ENCODE measurements around the gene TMUB1. TPM values are rescaled to one million over a fixed set of nuclear protein-coding genes. Genes with fewer than 3 reads are reported as not detected.

Gene TMUB1
- total RNA-seq, 1 experiment from 2014 or later: 68.1 TPM

DNA sequence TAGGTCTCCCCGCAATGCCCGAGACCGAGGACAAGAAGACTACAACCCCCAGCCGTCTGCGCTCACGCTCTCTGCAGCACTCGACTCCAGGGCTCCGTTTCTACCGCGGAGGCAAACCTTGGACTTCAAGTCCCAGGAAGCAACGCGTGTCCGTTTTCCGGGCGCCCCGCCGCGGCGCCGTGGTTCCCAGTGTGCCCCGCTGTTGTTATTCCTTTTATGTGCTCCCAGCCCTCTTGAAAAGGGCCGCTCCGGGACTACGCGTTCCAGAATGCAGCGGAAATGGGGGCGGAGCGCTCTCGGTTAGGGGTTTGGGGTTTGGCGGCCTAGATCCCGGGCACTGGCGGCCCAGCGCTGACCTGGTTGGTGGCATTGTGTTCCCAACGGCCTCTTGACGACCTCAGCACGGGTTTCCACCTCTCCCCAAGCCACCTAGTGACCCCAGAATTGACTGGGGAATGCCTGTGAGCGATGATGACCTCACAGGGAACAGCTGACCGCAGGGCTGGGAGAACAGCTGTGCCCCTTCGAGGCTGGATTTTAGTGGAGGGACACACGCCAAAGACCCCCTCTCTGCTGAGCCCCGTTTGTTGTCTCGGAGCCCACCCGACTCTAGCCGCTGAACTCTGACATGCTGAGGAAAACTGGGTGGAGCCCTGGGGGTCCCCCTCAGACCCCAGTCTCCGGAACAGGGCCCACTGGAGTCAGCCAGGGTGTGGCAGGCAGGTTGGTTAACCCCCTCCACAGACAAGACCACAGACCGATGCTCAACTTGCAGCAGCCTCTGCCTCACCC lies 25.1 kb downstream of the TMUB1 start:
- no peaks in the 10 kb centered on the region for H3K9me3 Mint-ChIP-seq (ENCODE audit: unreplicated experiment)
- intact Hi-C loops (cut with micrococcal nuclease; ENCODE audit: unreplicated experiment): loop anchor here (1.0 to 2.0 kb wide), 2 partner anchors 30 to 53 kb away; partner anchors contain the start of gene ABCB8
- peak overlapping the region; percentile 94 for H3K27ac Mint-ChIP-seq (ENCODE audit: unreplicated experiment)
- peak; percentile 98 to 99 for DNase-seq
- Histone ChIP-seq H3K9me3 (no peaks in the 10 kb centered on the region), H3K36me3 (ENCODE audit: control insufficient read depth, insufficient read depth, low read length) (no peaks in the 10 kb centered on the region; the same call in 1 of the 2 replicates), H3K4me3 (ENCODE audit: low read depth, low read length) (peak overlapping the region; percentile 59), H3K27me3 (replicated peaks; ENCODE audit: control insufficient read depth, insufficient read depth, low read length) (no peaks in the 10 kb centered on the region), H3K4me1 (peaks cover 23% of the 10 kb centered on the region)
- peaks cover 25% of the 10 kb centered on the region for H3K4me1 Mint-ChIP-seq (ENCODE audit: low read depth, unreplicated experiment)
- no peaks in the 10 kb centered on the region for H3K27me3 Mint-ChIP-seq (ENCODE audit: insufficient read depth, unreplicated experiment)
- BruUV-seq (replicated peaks): TSS peak; percentile 69
- peaks cover 29% of the 10 kb centered on the region for H3K36me3 Mint-ChIP-seq (ENCODE audit: insufficient read depth, unreplicated experiment)
- CTCF ChIA-PET: interaction anchor here (0.6 to 1.6 kb wide), 4 partner anchors 23 to 66 kb away, joined by 3 to 7 read pairs (median 5); partner anchors contain the start of genes ABCB8 and FASTK
- POLR2A ChIA-PET: interaction anchor here (0.5 to 0.9 kb wide), 4 partner anchors 29 to 462 kb away, joined by 3 to 14 read pairs (median 5); partner anchors contain the start of gene ABCB8
- peak overlapping the region; percentile 95 for H3K4me3 Mint-ChIP-seq (ENCODE audit: unreplicated experiment)
- TF ChIP-seq, protein P1, sequence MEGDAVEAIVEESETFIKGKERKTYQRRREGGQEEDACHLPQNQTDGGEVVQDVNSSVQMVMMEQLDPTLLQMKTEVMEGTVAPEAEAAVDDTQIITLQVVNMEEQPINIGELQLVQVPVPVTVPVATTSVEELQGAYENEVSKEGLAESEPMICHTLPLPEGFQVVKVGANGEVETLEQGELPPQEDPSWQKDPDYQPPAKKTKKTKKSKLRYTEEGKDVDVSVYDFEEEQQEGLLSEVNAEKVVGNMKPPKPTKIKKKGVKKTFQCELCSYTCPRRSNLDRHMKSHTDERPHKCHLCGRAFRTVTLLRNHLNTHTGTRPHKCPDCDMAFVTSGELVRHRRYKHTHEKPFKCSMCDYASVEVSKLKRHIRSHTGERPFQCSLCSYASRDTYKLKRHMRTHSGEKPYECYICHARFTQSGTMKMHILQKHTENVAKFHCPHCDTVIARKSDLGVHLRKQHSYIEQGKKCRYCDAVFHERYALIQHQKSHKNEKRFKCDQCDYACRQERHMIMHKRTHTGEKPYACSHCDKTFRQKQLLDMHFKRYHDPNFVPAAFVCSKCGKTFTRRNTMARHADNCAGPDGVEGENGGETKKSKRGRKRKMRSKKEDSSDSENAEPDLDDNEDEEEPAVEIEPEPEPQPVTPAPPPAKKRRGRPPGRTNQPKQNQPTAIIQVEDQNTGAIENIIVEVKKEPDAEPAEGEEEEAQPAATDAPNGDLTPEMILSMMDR (IDR thresholded peaks at IDR 0.05; ENCODE audit: insufficient read depth in 1 of 2, low read depth in 1 of 2, low read length in 1 of 2, severe bottlenecking in 1 of 2, unreplicated experiment in 1 of 2): no peak

DNA sequence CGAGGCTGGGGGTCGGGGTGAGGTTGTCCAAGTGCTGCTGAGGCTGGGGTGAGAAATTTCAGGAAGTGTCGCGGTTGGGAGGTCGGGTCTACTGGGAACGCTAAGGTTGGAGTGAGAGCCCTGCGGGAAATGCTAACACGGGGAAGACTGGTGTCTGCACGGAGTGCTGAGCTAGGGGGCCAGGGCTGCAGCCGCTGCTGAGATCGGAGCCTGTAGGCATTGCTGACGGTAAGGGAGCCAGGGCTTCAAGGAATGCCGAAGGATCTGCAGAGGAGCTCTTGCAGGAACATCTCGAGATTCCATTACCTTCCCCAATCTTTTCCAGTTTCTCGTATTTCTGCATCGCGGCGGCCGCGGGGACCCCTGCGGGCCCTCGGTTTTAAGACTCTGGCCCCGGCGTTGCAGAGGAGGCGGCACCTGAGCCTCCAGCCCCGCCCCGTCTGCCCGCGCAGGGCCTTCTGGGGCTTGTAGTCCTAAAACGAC lies 25.7 kb downstream of the TMUB1 start, which contains the start of gene CDK5:
TSS of gene CDK5 (minus strand) at position 392 of the 483 bp plus-strand sequence. CDS start at position 343, 49 bp downstream.
- Histone ChIP-seq H3K4me1 (peaks cover 23% of the 10 kb centered on the region), H3K9me3 (no peaks in the 10 kb centered on the region), H3K27me3 (replicated peaks; ENCODE audit: control insufficient read depth, insufficient read depth, low read length) (no peaks in the 10 kb centered on the region), H3K4me3 (ENCODE audit: low read depth, low read length) (peak within 1 kb of the TSS; percentile 63), H3K36me3 (ENCODE audit: control insufficient read depth, insufficient read depth, low read length) (no peaks in the 10 kb centered on the region; the same call in 1 of the 2 replicates)
- TF ChIP-seq, protein P1 (IDR thresholded peaks at IDR 0.05; ENCODE audit: insufficient read depth in 1 of 2, low read depth in 1 of 2, low read length in 1 of 2, severe bottlenecking in 1 of 2, unreplicated experiment in 1 of 2): no peak
- ChIA-PET CTCF (interaction anchor here (0.6 to 1.6 kb wide), 3 partner anchors 23 to 66 kb away, joined by 3 to 6 read pairs (median 4); partner anchors contain the start of genes ABCB8 and FASTK), POLR2A (interaction anchor here (0.5 kb wide), 1 partner anchor 37 kb away, joined by 14 read pairs; no protein-coding TSS in a partner anchor)
- Mint-ChIP-seq H3K36me3 (ENCODE audit: insufficient read depth, unreplicated experiment) (peaks cover 23% of the 10 kb centered on the region), H3K27me3 (ENCODE audit: insufficient read depth, unreplicated experiment) (no peaks in the 10 kb centered on the region), H3K4me1 (ENCODE audit: low read depth, unreplicated experiment) (peaks cover 25% of the 10 kb centered on the region), H3K27ac (ENCODE audit: unreplicated experiment) (peak within 1 kb of the TSS; percentile 94), H3K4me3 (ENCODE audit: unreplicated experiment) (peak within 1 kb of the TSS; percentile 95), H3K9me3 (ENCODE audit: unreplicated experiment) (no peaks in the 10 kb centered on the region)
- intact Hi-C loops (cut with micrococcal nuclease; ENCODE audit: unreplicated experiment): no loop called here
- no TSS peak for BruUV-seq (replicated peaks)
- no peak for DNase-seq
